Neural progenitor cell (in vitro differentiated cells): ENCODE measurements around the gene RXRA.

Experiments used
- EZH2 ChIP-seq: fragments of 200-600 bp; sonication (generic); IDR thresholded peaks from 2 replicates; pipeline ENCODE4 v1.6.1; 2017; ENCODE audit warnings: antibody characterized with exemption, mild to moderate bottlenecking, moderate library complexity
- EZH2phosphoT487 ChIP-seq: fragments of 200-600 bp; sonication (generic); IDR thresholded peaks from 2 replicates; pipeline ENCODE4 v1.6.1; 2017; ENCODE audit warnings: antibody characterized with exemption
- TF ChIP-seq, protein P1 (sequence below): fragments of 200-600 bp; sonication (generic); IDR thresholded peaks from 2 replicates; pipeline ENCODE4 v1.5.1; 2017; ENCODE audit warnings: antibody characterized with exemption, mild to moderate bottlenecking

DNA sequence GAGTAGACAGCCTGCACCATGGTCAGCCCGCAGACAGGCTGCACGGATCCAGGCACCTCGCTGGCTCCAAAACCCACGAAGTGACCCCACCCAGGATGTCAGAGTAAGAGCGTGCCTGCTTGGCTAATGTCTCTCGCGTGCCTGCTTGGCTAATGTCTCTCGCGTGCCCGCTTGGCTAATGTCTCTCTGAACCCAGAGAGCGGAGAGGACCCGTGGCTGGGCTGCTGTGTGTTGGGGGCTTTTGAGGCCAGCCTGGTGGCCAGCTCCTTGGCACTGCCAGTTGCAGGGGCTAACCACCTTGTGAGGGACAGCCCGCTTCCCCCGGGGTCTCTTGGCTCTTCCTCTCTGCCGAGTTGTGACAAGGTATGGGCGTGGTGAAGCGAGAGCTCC is 8.9 kb upstream of the RXRA start:
- no peak for TF ChIP-seq EZH2phosphoT487
- TF ChIP-seq, protein P1, sequence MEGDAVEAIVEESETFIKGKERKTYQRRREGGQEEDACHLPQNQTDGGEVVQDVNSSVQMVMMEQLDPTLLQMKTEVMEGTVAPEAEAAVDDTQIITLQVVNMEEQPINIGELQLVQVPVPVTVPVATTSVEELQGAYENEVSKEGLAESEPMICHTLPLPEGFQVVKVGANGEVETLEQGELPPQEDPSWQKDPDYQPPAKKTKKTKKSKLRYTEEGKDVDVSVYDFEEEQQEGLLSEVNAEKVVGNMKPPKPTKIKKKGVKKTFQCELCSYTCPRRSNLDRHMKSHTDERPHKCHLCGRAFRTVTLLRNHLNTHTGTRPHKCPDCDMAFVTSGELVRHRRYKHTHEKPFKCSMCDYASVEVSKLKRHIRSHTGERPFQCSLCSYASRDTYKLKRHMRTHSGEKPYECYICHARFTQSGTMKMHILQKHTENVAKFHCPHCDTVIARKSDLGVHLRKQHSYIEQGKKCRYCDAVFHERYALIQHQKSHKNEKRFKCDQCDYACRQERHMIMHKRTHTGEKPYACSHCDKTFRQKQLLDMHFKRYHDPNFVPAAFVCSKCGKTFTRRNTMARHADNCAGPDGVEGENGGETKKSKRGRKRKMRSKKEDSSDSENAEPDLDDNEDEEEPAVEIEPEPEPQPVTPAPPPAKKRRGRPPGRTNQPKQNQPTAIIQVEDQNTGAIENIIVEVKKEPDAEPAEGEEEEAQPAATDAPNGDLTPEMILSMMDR: no peak
- no peak for TF ChIP-seq EZH2
